Measurements from ENCODE around the gene CARM1. TPM values are rescaled to one million over a fixed set of nuclear protein-coding genes. Genes with fewer than 3 reads are reported as not detected.
"Not testable (repeated sequence)": the region's sequence is repeated elsewhere in the genome, so short reads cannot be mapped to it uniquely, and the experiment has no call there.

CARM1 gene
- polyA plus RNA-seq, 4 donors = 39.6 to 58.2 (median 51.2) TPM

- DNase-seq (ENCODE audit: low read depth in 4 of 4, low spot score in 2 of 4) = no peak
Observed at GRCh38 chr19:10846500-10847202, 24.7 kb upstream of the CARM1 start.

GRCh38 chr19:10848230-10848856, 23.0 kb upstream of the CARM1 start, which contains the start of gene C19orf38:
Gene C19orf38 (plus strand): TSS chr19:10848415. CDS start chr19:10848509, 94 bp downstream.
- DNase-seq (ENCODE audit: low read depth in 4 of 4, low spot score in 2 of 4) = no peak

GRCh38 chr19:10850631-10851030, 20.7 kb upstream of the CARM1 start:
- no peak for DNase-seq (ENCODE audit: low read depth in 4 of 4, low spot score in 2 of 4)

GRCh38 chr19:10852098-10852800, 19.1 kb upstream of the CARM1 start:
- DNase-seq (ENCODE audit: low read depth in 4 of 4, low spot score in 2 of 4) = no peak

GRCh38 chr19:10852941-10853340, 18.4 kb upstream of the CARM1 start:
- DNase-seq (ENCODE audit: low read depth in 4 of 4, low spot score in 2 of 4) = no peak

- DNase-seq (ENCODE audit: low read depth in 4 of 4, low spot score in 2 of 4) = no peak
Observed at GRCh38 chr19:10854350-10855089, 16.8 kb upstream of the CARM1 start.

GRCh38 chr19:10855879-10856522, 15.4 kb upstream of the CARM1 start:
- DNase-seq (ENCODE audit: low read depth in 4 of 4, low spot score in 2 of 4) = no peak

GRCh38 chr19:10856899-10857298, 14.5 kb upstream of the CARM1 start:
- not testable (repeated sequence) for DNase-seq (ENCODE audit: low read depth in 4 of 4, low spot score in 2 of 4)

GRCh38 chr19:10858204-10858828, 13.0 kb upstream of the CARM1 start:
- no peak for DNase-seq (ENCODE audit: low read depth in 4 of 4, low spot score in 2 of 4)

GRCh38 chr19:10861103-10861651, 10.2 kb upstream of the CARM1 start:
- DNase-seq (ENCODE audit: low read depth in 4 of 4, low spot score in 2 of 4) = no peak

- DNase-seq (ENCODE audit: low read depth in 4 of 4, low spot score in 2 of 4) = no peak
Observed at GRCh38 chr19:10862561-10863106, 8.7 kb upstream of the CARM1 start.

GRCh38 chr19:10863107-10863717, 8.1 kb upstream of the CARM1 start:
- no peak for DNase-seq (ENCODE audit: low read depth in 4 of 4, low spot score in 2 of 4)

GRCh38 chr19:10864538-10864899, 6.8 kb upstream of the CARM1 start:
- no peak for DNase-seq (ENCODE audit: low read depth in 4 of 4, low spot score in 2 of 4)

- no peak for DNase-seq (ENCODE audit: low read depth in 4 of 4, low spot score in 2 of 4)
Observed at GRCh38 chr19:10866495-10866894, 4.9 kb upstream of the CARM1 start.

GRCh38 chr19:10868872-10869547, 2.3 kb upstream of the CARM1 start:
- no peak for DNase-seq (ENCODE audit: low read depth in 4 of 4, low spot score in 2 of 4)

GRCh38 chr19:10869872-10870311, 1.5 kb upstream of the CARM1 start:
- DNase-seq (ENCODE audit: low read depth in 4 of 4, low spot score in 2 of 4) = not testable (repeated sequence)

GRCh38 chr19:10870501-10870954, 825 bp upstream of the CARM1 start:
- DNase-seq (ENCODE audit: low read depth in 4 of 4, low spot score in 2 of 4) = no peak
